Measurements from ENCODE around the gene CDYL. TPM values are rescaled to one million over a fixed set of nuclear protein-coding genes. Genes with fewer than 3 reads are reported as not detected.

The CDYL gene
- total RNA-seq, 1 experiment from 2014 or later, result 38.4 TPM

DNA sequence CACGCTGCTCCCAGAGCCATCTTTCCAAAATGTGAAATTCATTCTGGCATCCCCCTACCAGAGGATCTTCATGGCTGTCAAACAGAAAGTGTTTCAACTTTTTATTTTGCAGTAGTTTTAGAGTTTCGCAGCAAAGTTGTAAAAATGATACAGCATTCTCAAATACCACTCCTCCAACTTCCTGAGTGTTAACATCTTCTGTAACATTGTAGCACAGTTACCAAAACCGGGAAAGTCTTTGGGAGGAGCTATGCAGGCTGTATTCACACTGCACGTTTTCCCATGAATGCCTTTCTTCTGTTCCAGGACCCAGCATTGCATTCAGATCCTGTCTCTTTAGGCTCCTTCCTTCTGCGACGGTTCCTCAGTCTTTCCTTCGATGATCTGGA is 30.1 kb downstream of the CDYL start:
- ChIA-PET CTCF (interaction anchor here (0.6 kb wide), 1 partner anchor 26 kb away, joined by 11 read pairs; no protein-coding TSS in a partner anchor), POLR2A (ENCODE audit: unreplicated experiment) (no interaction called here)
- no peaks in the 10 kb centered on the region for H3K9me3 ChIP-seq (ENCODE audit: low read length)
- DNase-seq (no peak), ATAC-seq (no peak)
- H3K9me2 ChIP-seq (replicated peaks; ENCODE audit: low read length), result no peaks in the 10 kb centered on the region
- H3K4me3 ChIP-seq (ENCODE audit: low read length), result no peak overlapping the region
- H2AFZ ChIP-seq (ENCODE audit: low read length), result no peak overlapping the region
- H3K79me2 ChIP-seq (ENCODE audit: low read length), result peaks cover 97% of the 10 kb centered on the region
- H3K4me1 ChIP-seq (ENCODE audit: insufficient read depth, low read length), result peaks cover 25% of the 10 kb centered on the region
- TF ChIP-seq, protein P1, sequence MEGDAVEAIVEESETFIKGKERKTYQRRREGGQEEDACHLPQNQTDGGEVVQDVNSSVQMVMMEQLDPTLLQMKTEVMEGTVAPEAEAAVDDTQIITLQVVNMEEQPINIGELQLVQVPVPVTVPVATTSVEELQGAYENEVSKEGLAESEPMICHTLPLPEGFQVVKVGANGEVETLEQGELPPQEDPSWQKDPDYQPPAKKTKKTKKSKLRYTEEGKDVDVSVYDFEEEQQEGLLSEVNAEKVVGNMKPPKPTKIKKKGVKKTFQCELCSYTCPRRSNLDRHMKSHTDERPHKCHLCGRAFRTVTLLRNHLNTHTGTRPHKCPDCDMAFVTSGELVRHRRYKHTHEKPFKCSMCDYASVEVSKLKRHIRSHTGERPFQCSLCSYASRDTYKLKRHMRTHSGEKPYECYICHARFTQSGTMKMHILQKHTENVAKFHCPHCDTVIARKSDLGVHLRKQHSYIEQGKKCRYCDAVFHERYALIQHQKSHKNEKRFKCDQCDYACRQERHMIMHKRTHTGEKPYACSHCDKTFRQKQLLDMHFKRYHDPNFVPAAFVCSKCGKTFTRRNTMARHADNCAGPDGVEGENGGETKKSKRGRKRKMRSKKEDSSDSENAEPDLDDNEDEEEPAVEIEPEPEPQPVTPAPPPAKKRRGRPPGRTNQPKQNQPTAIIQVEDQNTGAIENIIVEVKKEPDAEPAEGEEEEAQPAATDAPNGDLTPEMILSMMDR (conservative IDR thresholded peaks at IDR 0.05; ENCODE audit: low read depth, low read length), result peak; percentile 35; the same call in 1 of the 2 replicates
- TF ChIP-seq EZH2 (IDR thresholded peaks at IDR 0.05; ENCODE audit: low read length, unreplicated experiment) (no peak), EZH2phosphoT487 (IDR thresholded peaks at IDR 0.05; ENCODE audit: borderline replicate concordance, low read length) (no peak)
- no TSS peak for BruUV-seq (replicated peaks)
- H3F3A ChIP-seq (ENCODE audit: low read length, unreplicated experiment), result no peaks in the 10 kb centered on the region
- H3K9ac ChIP-seq (ENCODE audit: low read length), result no peak overlapping the region
- no peaks in the 10 kb centered on the region for H3K27me3 ChIP-seq (ENCODE audit: low read length)
- no peak overlapping the region for H3K4me2 ChIP-seq (ENCODE audit: low read length)
- intact Hi-C loops (cut with micrococcal nuclease), result loop anchor here (2.0 to 5.0 kb wide), 2 partner anchors 131 to 224 kb away; no protein-coding TSS in a partner anchor
- H4K20me1 ChIP-seq (ENCODE audit: low read length), result peaks cover 53% of the 10 kb centered on the region
- no peak overlapping the region for H3K27ac ChIP-seq (ENCODE audit: low read length)
- H3K36me3 ChIP-seq (ENCODE audit: low read depth, low read length), result no peaks in the 10 kb centered on the region

DNA sequence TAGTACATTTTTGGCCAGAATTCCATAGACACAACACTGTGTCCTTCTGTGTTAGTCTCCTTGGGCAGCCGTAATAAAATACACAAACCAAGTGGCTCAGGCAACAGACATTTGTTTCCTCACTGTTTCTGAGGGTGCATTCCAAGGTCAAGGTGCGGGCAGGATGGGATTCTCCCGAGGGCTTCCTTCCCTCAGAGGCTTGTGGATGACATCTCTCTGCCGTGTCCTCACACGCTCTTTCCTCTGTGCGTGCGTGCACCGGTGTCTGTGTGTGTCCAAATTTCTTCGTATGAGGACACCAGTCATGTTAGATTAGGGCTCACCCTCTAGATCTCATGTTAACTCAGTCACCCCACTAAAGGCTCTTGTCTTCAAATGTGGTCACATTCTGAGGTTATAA is 30.6 kb downstream of the CDYL start:
- H3K4me1 ChIP-seq (ENCODE audit: insufficient read depth, low read length), result peaks cover 27% of the 10 kb centered on the region
- ATAC-seq, result no peak
- H3K4me2 ChIP-seq (ENCODE audit: low read length), result no peak overlapping the region
- no peaks in the 10 kb centered on the region for H3K27me3 ChIP-seq (ENCODE audit: low read length)
- H3K79me2 ChIP-seq (ENCODE audit: low read length), result peaks cover 97% of the 10 kb centered on the region
- H3K4me3 ChIP-seq (ENCODE audit: low read length), result no peak overlapping the region
- H4K20me1 ChIP-seq (ENCODE audit: low read length), result peaks cover 52% of the 10 kb centered on the region
- no peak overlapping the region for H3K9ac ChIP-seq (ENCODE audit: low read length)
- intact Hi-C loops (cut with micrococcal nuclease), result loop anchor here (2.0 to 5.0 kb wide), 2 partner anchors 131 to 224 kb away; no protein-coding TSS in a partner anchor
- no peaks in the 10 kb centered on the region for H3K36me3 ChIP-seq (ENCODE audit: low read depth, low read length)
- no peak for DNase-seq
- H3K9me2 ChIP-seq (replicated peaks; ENCODE audit: low read length), result no peaks in the 10 kb centered on the region
- H3F3A ChIP-seq (ENCODE audit: low read length, unreplicated experiment), result no peaks in the 10 kb centered on the region
- BruUV-seq (replicated peaks), result no TSS peak
- TF ChIP-seq, protein P1 (conservative IDR thresholded peaks at IDR 0.05; ENCODE audit: low read depth, low read length), result no peak
- POLR2A ChIA-PET (ENCODE audit: unreplicated experiment), result no interaction called here
- CTCF ChIA-PET, result no interaction called here
- no peak overlapping the region for H2AFZ ChIP-seq (ENCODE audit: low read length)
- H3K9me3 ChIP-seq (ENCODE audit: low read length), result no peaks in the 10 kb centered on the region
- no peak overlapping the region for H3K27ac ChIP-seq (ENCODE audit: low read length)

DNA sequence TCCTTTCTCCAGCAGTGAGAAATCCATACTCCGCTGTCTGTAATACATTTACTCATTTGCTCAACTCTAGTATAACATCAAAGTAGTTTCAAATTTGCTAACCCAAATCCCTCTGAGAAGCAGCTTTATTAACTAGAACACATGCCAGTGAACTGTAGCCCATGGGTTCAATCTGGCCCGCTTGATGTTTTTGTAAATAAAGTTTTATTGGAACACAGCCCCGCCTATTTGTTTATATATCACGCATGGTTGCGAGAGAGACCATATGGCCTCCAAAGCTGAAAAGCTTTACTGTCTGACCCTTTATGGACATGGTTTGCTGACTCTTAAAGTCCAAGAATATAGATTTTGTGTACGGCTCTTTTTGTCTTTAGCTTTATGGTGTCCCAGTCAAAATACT is 32.2 kb downstream of the CDYL start:
- no TSS peak for BruUV-seq (replicated peaks)
- H3K36me3 ChIP-seq (ENCODE audit: low read depth, low read length), result no peaks in the 10 kb centered on the region
- peaks cover 97% of the 10 kb centered on the region for H3K79me2 ChIP-seq (ENCODE audit: low read length)
- intact Hi-C loops (cut with micrococcal nuclease), result loop anchor here (5.0 kb wide), 1 partner anchor 129 kb away; no protein-coding TSS in a partner anchor
- H2AFZ ChIP-seq (ENCODE audit: low read length), result no peak overlapping the region
- DNase-seq (no peak), ATAC-seq (no peak)
- H4K20me1 ChIP-seq (ENCODE audit: low read length), result peaks cover 58% of the 10 kb centered on the region
- no peaks in the 10 kb centered on the region for H3F3A ChIP-seq (ENCODE audit: low read length, unreplicated experiment)
- no peak overlapping the region for H3K4me3 ChIP-seq (ENCODE audit: low read length)
- H3K27me3 ChIP-seq (ENCODE audit: low read length), result no peaks in the 10 kb centered on the region
- ChIA-PET CTCF (no interaction called here), POLR2A (ENCODE audit: unreplicated experiment) (no interaction called here)
- H3K4me2 ChIP-seq (ENCODE audit: low read length), result no peak overlapping the region
- H3K27ac ChIP-seq (ENCODE audit: low read length), result no peak overlapping the region
- H3K9me3 ChIP-seq (ENCODE audit: low read length), result no peaks in the 10 kb centered on the region
- H3K9ac ChIP-seq (ENCODE audit: low read length), result no peak overlapping the region
- H3K9me2 ChIP-seq (replicated peaks; ENCODE audit: low read length), result no peaks in the 10 kb centered on the region
- no peak for TF ChIP-seq EZH2phosphoT487 (IDR thresholded peaks at IDR 0.05; ENCODE audit: borderline replicate concordance, low read length)
- TF ChIP-seq, protein P1 (conservative IDR thresholded peaks at IDR 0.05; ENCODE audit: low read depth, low read length), result no peak
- no peak for TF ChIP-seq EZH2 (IDR thresholded peaks at IDR 0.05; ENCODE audit: low read length, unreplicated experiment)
- peaks cover 34% of the 10 kb centered on the region for H3K4me1 ChIP-seq (ENCODE audit: insufficient read depth, low read length)

Measured in PC-3 (cell line).